Hepatocyte (in vitro differentiated cells): Measurements from ENCODE around the gene TTC28.

Experiments used
- CTCF ChIP-seq: fragments of 200-600 bp; sonication (generic); IDR thresholded peaks from 2 replicates; pipeline ENCODE4 v1.5.1; 2016; ENCODE audit warnings: antibody characterized with exemption, mild to moderate bottlenecking; ENCODE audit not compliant: poor library complexity
- EZH2 ChIP-seq: fragments of 200-600 bp; sonication (generic); IDR thresholded peaks from 2 replicates; pipeline ENCODE4 v1.6.1; 2016; ENCODE audit warnings: antibody characterized with exemption, mild to moderate bottlenecking, borderline replicate concordance

GRCh38 chr22:28075358-28075981 lies 604.2 kb downstream of the TTC28 start:
- TF ChIP-seq CTCF (no peak), EZH2 (no peak)
